Measurements from ENCODE around the gene POLH.

DNA sequence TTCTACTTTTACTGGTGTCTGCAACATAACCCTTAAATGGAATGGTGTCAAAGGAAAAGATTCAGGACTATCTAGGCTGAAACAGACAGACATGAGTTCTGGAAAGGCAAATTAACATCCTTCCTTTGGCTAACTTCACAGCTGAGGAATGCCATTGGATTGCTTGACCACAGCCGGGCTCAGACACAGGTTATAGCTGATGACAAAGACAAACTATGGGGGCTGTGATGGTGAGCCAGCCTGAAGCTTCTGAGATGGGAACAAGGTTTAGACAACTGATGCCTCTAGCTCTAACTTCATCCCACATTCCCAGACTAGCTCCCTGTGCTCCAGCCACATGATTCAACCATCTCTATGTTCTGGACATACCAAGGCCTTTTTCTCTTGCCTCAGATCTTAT, 43.8 kb upstream of the POLH start:
- TF ChIP-seq ARNT (IDR thresholded peaks at IDR 0.05) (no peak), LEF1 (IDR thresholded peaks at IDR 0.05; ENCODE audit: borderline replicate concordance) (no peak), NFRKB (IDR thresholded peaks at IDR 0.05) (no peak)
